ENCODE data around the gene NRXN3.

- TF ChIP-seq, protein P1, sequence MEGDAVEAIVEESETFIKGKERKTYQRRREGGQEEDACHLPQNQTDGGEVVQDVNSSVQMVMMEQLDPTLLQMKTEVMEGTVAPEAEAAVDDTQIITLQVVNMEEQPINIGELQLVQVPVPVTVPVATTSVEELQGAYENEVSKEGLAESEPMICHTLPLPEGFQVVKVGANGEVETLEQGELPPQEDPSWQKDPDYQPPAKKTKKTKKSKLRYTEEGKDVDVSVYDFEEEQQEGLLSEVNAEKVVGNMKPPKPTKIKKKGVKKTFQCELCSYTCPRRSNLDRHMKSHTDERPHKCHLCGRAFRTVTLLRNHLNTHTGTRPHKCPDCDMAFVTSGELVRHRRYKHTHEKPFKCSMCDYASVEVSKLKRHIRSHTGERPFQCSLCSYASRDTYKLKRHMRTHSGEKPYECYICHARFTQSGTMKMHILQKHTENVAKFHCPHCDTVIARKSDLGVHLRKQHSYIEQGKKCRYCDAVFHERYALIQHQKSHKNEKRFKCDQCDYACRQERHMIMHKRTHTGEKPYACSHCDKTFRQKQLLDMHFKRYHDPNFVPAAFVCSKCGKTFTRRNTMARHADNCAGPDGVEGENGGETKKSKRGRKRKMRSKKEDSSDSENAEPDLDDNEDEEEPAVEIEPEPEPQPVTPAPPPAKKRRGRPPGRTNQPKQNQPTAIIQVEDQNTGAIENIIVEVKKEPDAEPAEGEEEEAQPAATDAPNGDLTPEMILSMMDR (conservative IDR thresholded peaks at IDR 0.05; ENCODE audit: low read depth in 2 of 2), result no peak
- TF ChIP-seq EZH2 (IDR thresholded peaks at IDR 0.05; ENCODE audit: low read depth, unreplicated experiment) (no peak), EZH2phosphoT487 (IDR thresholded peaks at IDR 0.05; ENCODE audit: unreplicated experiment) (no peak), POLR2AphosphoS5 (IDR thresholded peaks at IDR 0.05; ENCODE audit: low read depth) (no peak), ZNF331 (CRISPR knock-in tag; IDR thresholded peaks at IDR 0.05; ENCODE audit: low read depth) (no peak)
- TF ChIP-seq, protein P2, sequence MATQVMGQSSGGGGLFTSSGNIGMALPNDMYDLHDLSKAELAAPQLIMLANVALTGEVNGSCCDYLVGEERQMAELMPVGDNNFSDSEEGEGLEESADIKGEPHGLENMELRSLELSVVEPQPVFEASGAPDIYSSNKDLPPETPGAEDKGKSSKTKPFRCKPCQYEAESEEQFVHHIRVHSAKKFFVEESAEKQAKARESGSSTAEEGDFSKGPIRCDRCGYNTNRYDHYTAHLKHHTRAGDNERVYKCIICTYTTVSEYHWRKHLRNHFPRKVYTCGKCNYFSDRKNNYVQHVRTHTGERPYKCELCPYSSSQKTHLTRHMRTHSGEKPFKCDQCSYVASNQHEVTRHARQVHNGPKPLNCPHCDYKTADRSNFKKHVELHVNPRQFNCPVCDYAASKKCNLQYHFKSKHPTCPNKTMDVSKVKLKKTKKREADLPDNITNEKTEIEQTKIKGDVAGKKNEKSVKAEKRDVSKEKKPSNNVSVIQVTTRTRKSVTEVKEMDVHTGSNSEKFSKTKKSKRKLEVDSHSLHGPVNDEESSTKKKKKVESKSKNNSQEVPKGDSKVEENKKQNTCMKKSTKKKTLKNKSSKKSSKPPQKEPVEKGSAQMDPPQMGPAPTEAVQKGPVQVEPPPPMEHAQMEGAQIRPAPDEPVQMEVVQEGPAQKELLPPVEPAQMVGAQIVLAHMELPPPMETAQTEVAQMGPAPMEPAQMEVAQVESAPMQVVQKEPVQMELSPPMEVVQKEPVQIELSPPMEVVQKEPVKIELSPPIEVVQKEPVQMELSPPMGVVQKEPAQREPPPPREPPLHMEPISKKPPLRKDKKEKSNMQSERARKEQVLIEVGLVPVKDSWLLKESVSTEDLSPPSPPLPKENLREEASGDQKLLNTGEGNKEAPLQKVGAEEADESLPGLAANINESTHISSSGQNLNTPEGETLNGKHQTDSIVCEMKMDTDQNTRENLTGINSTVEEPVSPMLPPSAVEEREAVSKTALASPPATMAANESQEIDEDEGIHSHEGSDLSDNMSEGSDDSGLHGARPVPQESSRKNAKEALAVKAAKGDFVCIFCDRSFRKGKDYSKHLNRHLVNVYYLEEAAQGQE (IDR thresholded peaks at IDR 0.05; ENCODE audit: unreplicated experiment), result no peak
Measured at GRCh38 chr14:78278464-78279250, 108.5 kb downstream of the NRXN3 start.

All from GM23338 (cell line).